ENCODE measurements around the gene PAWR. TPM values are rescaled to one million over a fixed set of nuclear protein-coding genes. Genes with fewer than 3 reads are reported as not detected.

PAWR gene
- polyA plus RNA-seq, 1 donor (not counting 4 experiments of a cell fraction or from before 2014, with no cell fraction given): 41.1 TPM

DNA sequence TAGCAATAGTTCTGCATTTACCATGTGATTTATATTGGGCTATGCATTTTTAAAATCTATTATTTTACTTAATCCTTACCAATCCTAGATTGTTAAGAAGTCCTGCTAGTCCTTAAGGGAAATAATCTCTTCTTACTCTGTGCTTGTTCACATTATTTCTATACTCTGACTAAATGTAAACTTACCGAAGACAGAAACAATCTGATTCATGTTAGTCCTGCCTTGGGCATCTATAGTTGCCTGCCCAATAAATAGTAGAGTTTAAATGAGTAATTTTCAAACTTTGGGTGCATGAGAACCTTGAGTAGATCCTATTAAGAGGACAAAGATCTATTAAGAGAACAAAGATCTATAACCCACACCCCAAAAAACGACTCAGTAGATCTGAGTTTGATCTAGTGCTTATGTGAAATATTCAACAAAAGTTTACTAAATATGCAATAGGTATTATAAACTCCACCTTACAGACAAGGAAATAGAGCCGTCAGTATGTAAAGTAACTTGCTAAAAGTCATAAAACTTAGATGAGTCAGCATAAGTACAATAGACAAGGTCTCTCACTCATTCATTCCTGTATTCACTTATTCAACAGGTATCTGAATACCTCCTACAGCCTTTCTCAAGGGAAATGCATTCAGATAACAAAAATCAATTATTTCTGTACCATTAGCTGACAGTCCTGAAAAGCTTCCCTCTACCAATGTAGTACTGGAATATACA lies 127.6 kb downstream of the PAWR start:
- dilution Hi-C loops (cut with MboI; ENCODE audit: extremely low pct_ligation_motif_present, low sequenced_read_pairs): no loop called here
- H3K27ac ChIP-seq (ENCODE audit: control insufficient read depth, insufficient read depth, low read length): no peak overlapping the region
- no peak overlapping the region for H3K4me2 ChIP-seq (ENCODE audit: control insufficient read depth, extremely low read depth, insufficient read depth, low read depth, low read length)
- FAIRE-seq (no peak), DNase-seq (ENCODE audit: low read depth, low spot score) (no peak)
- H3K27me3 ChIP-seq (ENCODE audit: control insufficient read depth, extremely low read depth, insufficient read depth, low read length): no peaks in the 10 kb centered on the region
- no peak overlapping the region for H2AFZ ChIP-seq (ENCODE audit: control insufficient read depth, low read length)
- H3K9me3 ChIP-seq (ENCODE audit: control insufficient read depth, low read depth, low read length): no peaks in the 10 kb centered on the region
- H3K79me2 ChIP-seq (ENCODE audit: control insufficient read depth, insufficient read depth, low read length): peaks cover 2% of the 10 kb centered on the region
- no peak overlapping the region for H3K4me3 ChIP-seq (ENCODE audit: control insufficient read depth in 2 of 3, extremely low read depth in 1 of 3, insufficient read depth in 2 of 3, low read depth in 1 of 3, low read length in 3 of 3)
- H3K9me1 ChIP-seq (ENCODE audit: control insufficient read depth, extremely low read depth, insufficient read depth, low read length): no peaks in the 10 kb centered on the region
- H3K4me1 ChIP-seq (ENCODE audit: control insufficient read depth, extremely low read depth, insufficient read depth, low read length): peaks cover 19% of the 10 kb centered on the region
- no peak for TF ChIP-seq EZH2 (IDR thresholded peaks at IDR 0.05; ENCODE audit: low read length)
- TF ChIP-seq, protein P1, sequence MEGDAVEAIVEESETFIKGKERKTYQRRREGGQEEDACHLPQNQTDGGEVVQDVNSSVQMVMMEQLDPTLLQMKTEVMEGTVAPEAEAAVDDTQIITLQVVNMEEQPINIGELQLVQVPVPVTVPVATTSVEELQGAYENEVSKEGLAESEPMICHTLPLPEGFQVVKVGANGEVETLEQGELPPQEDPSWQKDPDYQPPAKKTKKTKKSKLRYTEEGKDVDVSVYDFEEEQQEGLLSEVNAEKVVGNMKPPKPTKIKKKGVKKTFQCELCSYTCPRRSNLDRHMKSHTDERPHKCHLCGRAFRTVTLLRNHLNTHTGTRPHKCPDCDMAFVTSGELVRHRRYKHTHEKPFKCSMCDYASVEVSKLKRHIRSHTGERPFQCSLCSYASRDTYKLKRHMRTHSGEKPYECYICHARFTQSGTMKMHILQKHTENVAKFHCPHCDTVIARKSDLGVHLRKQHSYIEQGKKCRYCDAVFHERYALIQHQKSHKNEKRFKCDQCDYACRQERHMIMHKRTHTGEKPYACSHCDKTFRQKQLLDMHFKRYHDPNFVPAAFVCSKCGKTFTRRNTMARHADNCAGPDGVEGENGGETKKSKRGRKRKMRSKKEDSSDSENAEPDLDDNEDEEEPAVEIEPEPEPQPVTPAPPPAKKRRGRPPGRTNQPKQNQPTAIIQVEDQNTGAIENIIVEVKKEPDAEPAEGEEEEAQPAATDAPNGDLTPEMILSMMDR (optimal IDR thresholded peaks at IDR 0.05 in 1 of 3, IDR thresholded peaks at IDR 0.05 in 1 of 3, conservative IDR thresholded peaks at IDR 0.05 in 1 of 3; ENCODE audit: extremely low read depth in 1 of 3, insufficient read depth in 2 of 3, low read length in 3 of 3): no peak
- H3K36me3 ChIP-seq (ENCODE audit: control insufficient read depth in 2 of 2, extremely low read depth in 1 of 2, insufficient read depth in 2 of 2, low read length in 2 of 2): peaks cover 2 to 7% of the 10 kb centered on the region in 2 experiments
- no peaks in the 10 kb centered on the region for H4K20me1 ChIP-seq (ENCODE audit: control insufficient read depth, extremely low read depth, insufficient read depth, low read length)
- H3K9ac ChIP-seq (ENCODE audit: control insufficient read depth, extremely low read depth, insufficient read depth, low read length): no peak overlapping the region

DNA sequence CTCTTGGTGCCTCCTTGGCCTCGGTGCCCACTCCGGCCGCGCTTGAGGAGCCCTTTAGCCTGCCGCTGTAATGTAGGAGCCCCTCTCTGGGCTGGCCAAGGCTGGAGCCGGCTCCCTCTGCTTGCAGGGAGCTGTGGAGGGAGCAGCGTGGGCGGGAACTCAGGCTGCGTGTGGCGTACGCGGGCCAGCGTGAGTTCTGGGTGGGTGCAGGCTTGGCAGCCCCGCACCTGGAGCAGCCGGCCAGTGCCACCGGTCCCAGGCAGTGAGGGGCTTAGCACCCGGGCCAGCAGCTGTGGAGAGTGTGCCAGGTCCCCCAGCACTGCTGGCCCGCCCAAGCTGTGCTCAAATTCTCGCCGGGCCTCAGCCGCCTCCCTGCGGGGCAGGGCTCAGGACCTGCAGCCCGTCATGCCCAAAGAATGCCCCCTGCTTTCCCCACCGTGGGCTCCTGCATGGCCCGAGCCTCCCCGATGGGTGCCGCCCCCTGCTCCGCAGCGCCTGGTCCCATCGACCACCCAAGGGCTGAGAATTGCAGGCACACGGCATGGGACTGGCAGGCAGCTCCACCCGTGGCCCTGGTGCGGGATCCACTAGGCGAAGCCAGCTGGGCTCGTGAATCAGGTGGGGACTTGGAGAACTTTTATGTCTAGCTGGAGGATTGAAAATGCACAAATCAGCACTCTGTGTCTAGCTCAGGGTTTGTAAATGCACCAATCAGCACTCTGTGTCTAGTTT lies 129.2 kb downstream of the PAWR start:
- Histone ChIP-seq H3K9me3 (ENCODE audit: control insufficient read depth, low read depth, low read length) (no peaks in the 10 kb centered on the region), H3K79me2 (ENCODE audit: control insufficient read depth, insufficient read depth, low read length) (peaks cover 2% of the 10 kb centered on the region), H3K9ac (ENCODE audit: control insufficient read depth, extremely low read depth, insufficient read depth, low read length) (no peak overlapping the region), H3K27ac (ENCODE audit: control insufficient read depth, insufficient read depth, low read length) (no peak overlapping the region), H4K20me1 (ENCODE audit: control insufficient read depth, extremely low read depth, insufficient read depth, low read length) (no peaks in the 10 kb centered on the region), H3K9me1 (ENCODE audit: control insufficient read depth, extremely low read depth, insufficient read depth, low read length) (no peaks in the 10 kb centered on the region), H3K27me3 (ENCODE audit: control insufficient read depth, extremely low read depth, insufficient read depth, low read length) (no peaks in the 10 kb centered on the region), H3K4me2 (ENCODE audit: control insufficient read depth, extremely low read depth, insufficient read depth, low read depth, low read length) (no peak overlapping the region), H2AFZ (ENCODE audit: control insufficient read depth, low read length) (no peak overlapping the region), H3K4me3 (ENCODE audit: control insufficient read depth in 2 of 3, extremely low read depth in 1 of 3, insufficient read depth in 2 of 3, low read depth in 1 of 3, low read length in 3 of 3) (no peak overlapping the region), H3K4me1 (ENCODE audit: control insufficient read depth, extremely low read depth, insufficient read depth, low read length) (peaks cover 9% of the 10 kb centered on the region), H3K36me3 (ENCODE audit: control insufficient read depth in 2 of 2, extremely low read depth in 1 of 2, insufficient read depth in 2 of 2, low read length in 2 of 2) (peaks cover 5 to 8% of the 10 kb centered on the region in 2 experiments)
- DNase-seq (ENCODE audit: low read depth, low spot score) (no peak), FAIRE-seq (no peak)
- TF ChIP-seq EZH2 (IDR thresholded peaks at IDR 0.05; ENCODE audit: low read length): no peak
- TF ChIP-seq, protein P1 (optimal IDR thresholded peaks at IDR 0.05 in 1 of 3, IDR thresholded peaks at IDR 0.05 in 1 of 3, conservative IDR thresholded peaks at IDR 0.05 in 1 of 3; ENCODE audit: extremely low read depth in 1 of 3, insufficient read depth in 2 of 3, low read length in 3 of 3): no peak
- dilution Hi-C loops (cut with MboI; ENCODE audit: extremely low pct_ligation_motif_present, low sequenced_read_pairs): no loop called here
